Activated T-helper 1 cell treated with anti-CD3 and anti-CD28 coated beads, Interleukin-12 subunit alpha, Interleukin-12 subunit beta, Interleukin-2, Interleukin-4 antibody, amounts not matched to agents 30 ng/mL and 10 ng/mL and 1 ng/mL, durations not matched to agents 14 hours and 24 hours and 36 hours (primary cell): ENCODE measurements around the gene COMMD3. TPM values are rescaled to one million over a fixed set of nuclear protein-coding genes. Genes with fewer than 3 reads are reported as not detected.
"Not testable (repeated sequence)": the region's sequence is repeated elsewhere in the genome, so short reads cannot be mapped to it uniquely, and the experiment has no call there.

Experiments used
- DNase-seq: peaks from one replicate; pipeline ENCODE4 v3.0.0; 2021; ENCODE audit warnings: low spot score
- H3K27ac Mint-ChIP-seq: one replicate; pipeline ENCODE4 v1.8.0; 2021; ENCODE audit warnings: mild to moderate bottlenecking, mixed read lengths
- H3K27me3 Mint-ChIP-seq: one replicate; pipeline ENCODE4 v1.8.0; 2022; ENCODE audit warnings: mild to moderate bottlenecking, moderate library complexity, mixed read lengths; ENCODE audit not compliant: insufficient read depth
- H3K36me3 Mint-ChIP-seq: one replicate; pipeline ENCODE4 v1.8.0; 2021; ENCODE audit warnings: low read depth, mixed read lengths
- H3K4me1 Mint-ChIP-seq: one replicate; pipeline ENCODE4 v1.8.0; 2021; ENCODE audit warnings: low read depth, mixed read lengths
- H3K4me3 Mint-ChIP-seq: one replicate; pipeline ENCODE4 v1.8.0; 2021; ENCODE audit warnings: mild to moderate bottlenecking, moderate library complexity, mixed read lengths
- H3K9me3 Mint-ChIP-seq: one replicate; pipeline ENCODE4 v1.8.0; 2021; ENCODE audit warnings: mixed read lengths
- intact Hi-C: fragments of 100-400 bp; cut with micrococcal nuclease; formaldehyde crosslinking; loops from one replicate; pipeline ENCODE4 v1.15.1; 2024
- total RNA-seq: library from RNA; stranded (reverse); gene quantifications from 2 replicates; pipeline ENCODE4 v1.2.3, GENCODE V29; 2022

Gene COMMD3
- total RNA-seq, 1 donor from 2014 or later: 78.7 TPM

- H3K4me3 Mint-ChIP-seq, H3K9me3 Mint-ChIP-seq, H3K27me3 Mint-ChIP-seq, H3K36me3 Mint-ChIP-seq, DNase-seq, H3K27ac Mint-ChIP-seq, intact Hi-C loops: not testable (repeated sequence)
- peaks cover 34% of the 10 kb centered on the region for H3K4me1 Mint-ChIP-seq
Observed at GRCh38 chr10:22310012-22310411, 6.2 kb upstream of the COMMD3 start.

GRCh38 chr10:22310928-22311327 is 5.3 kb upstream of the COMMD3 start:
- Mint-ChIP-seq H3K36me3 (peaks cover 4% of the 10 kb centered on the region), H3K27me3 (peaks cover 1% of the 10 kb centered on the region), H3K4me3 (no peak overlapping the region), H3K27ac (peak overlapping the region; percentile 59), H3K9me3 (no peaks in the 10 kb centered on the region), H3K4me1 (peaks cover 43% of the 10 kb centered on the region)
- intact Hi-C loops: no loop called here
- no peak for DNase-seq

DNA sequence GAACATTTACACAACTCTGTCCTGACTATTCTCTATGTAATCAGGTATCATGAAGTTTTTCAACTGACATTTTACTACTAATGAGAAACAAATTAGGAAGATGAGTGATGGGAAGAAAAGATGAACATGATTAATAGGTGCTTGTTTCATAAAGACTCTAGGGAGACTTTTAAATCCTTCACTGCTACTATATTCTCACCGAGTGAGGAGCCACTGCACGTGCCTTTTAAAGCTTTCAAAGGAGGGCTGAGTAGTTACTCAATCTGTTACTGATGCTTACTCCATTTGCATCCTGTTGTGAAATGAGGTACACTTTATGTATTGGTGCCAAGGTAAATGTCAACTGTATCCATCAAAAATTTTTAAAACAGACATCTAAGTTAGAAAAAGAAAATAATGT is 1.3 kb upstream of the COMMD3 start:
- peak overlapping the region; percentile 98 for H3K4me3 Mint-ChIP-seq
- H3K27ac Mint-ChIP-seq: peak overlapping the region; percentile 100
- peaks cover 14% of the 10 kb centered on the region for H3K36me3 Mint-ChIP-seq
- peaks cover 51% of the 10 kb centered on the region for H3K4me1 Mint-ChIP-seq
- no peaks in the 10 kb centered on the region for H3K9me3 Mint-ChIP-seq
- no peaks in the 10 kb centered on the region for H3K27me3 Mint-ChIP-seq
- intact Hi-C loops: loop anchor here (1.0 to 5.0 kb wide), 3 partner anchors 61 to 818 kb away; no protein-coding TSS in a partner anchor
- DNase-seq: no peak

DNA sequence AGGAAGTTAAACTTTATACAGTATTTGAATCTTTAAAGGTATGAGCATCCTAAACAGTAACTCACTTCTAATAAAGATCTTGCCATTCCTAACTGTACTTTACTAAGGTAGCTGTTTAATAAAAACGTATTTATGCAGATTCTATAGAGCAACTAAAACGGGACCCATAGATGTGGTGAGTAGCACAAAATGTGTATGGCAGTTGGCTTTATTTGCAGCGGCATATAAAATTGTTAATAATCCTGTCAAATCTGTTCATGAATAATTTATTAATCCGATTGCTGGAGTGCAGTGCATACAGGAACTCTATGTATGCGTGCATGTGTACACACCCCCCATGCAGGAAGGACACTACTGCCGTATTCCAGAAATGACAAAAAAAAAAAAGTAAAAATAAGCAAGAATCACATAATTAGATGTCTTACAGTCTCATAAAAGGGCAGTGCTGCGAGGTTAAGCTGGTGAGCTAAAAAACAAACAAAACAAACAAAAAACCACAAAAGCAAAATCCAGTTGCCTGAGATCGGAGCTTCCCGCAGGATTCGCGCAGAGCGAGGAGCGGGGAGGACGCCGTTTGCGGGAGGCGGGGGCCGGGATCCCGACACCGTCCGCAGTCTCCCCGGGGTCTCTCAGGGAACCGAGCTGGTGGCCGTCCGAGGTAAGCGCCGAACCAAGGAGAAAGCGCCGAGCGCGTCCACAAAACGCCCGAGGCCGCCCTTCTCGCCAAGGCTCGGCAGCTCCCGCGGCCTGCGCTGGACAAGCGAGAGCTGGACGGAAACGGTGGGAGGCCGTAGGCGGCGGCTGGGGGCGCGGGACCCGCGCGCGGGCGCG is 518 bp upstream of the COMMD3 start:
- DNase-seq: no peak
- H3K27me3 Mint-ChIP-seq: peaks cover 2% of the 10 kb centered on the region
- H3K4me1 Mint-ChIP-seq: peaks cover 56% of the 10 kb centered on the region

GRCh38 chr10:22317076-22317370 is 835 bp downstream of the COMMD3 start:
- no peaks in the 10 kb centered on the region for H3K9me3 Mint-ChIP-seq
- intact Hi-C loops: loop anchor here (2.0 to 5.0 kb wide), 3 partner anchors 314 to 820 kb away; partner anchors contain the start of gene DNAJC1
- H3K27me3 Mint-ChIP-seq: peaks cover 2% of the 10 kb centered on the region
- peaks cover 46% of the 10 kb centered on the region for H3K4me1 Mint-ChIP-seq
- H3K36me3 Mint-ChIP-seq: peaks cover 17% of the 10 kb centered on the region
- H3K4me3 Mint-ChIP-seq: peak overlapping the region; percentile 96
- DNase-seq: no peak
- peak overlapping the region; percentile 96 for H3K27ac Mint-ChIP-seq

More for the DNA sequence above, 518 bp upstream of the COMMD3 start:
- Mint-ChIP-seq H3K9me3 (no peaks in the 10 kb centered on the region), H3K27ac (peak overlapping the region; percentile 100), H3K36me3 (peaks cover 17% of the 10 kb centered on the region), H3K4me3 (peak overlapping the region; percentile 98)
- intact Hi-C loops: loop anchor here (1.0 to 5.0 kb wide), 6 partner anchors 7 to 818 kb away; partner anchors contain the start of gene DNAJC1

- peak overlapping the region; percentile 72 for H3K4me3 Mint-ChIP-seq
- H3K9me3 Mint-ChIP-seq: no peaks in the 10 kb centered on the region
- no peak for DNase-seq
- H3K36me3 Mint-ChIP-seq: peaks cover 24% of the 10 kb centered on the region
- H3K27ac Mint-ChIP-seq: no peak overlapping the region
- intact Hi-C loops: loop anchor here (2.0 to 5.0 kb wide), 3 partner anchors 315 to 821 kb away; partner anchors contain the start of gene DNAJC1
- H3K27me3 Mint-ChIP-seq: peaks cover 10% of the 10 kb centered on the region
- H3K4me1 Mint-ChIP-seq: peaks cover 55% of the 10 kb centered on the region
Observed at GRCh38 chr10:22317771-22318565, 1.8 kb downstream of the COMMD3 start.

DNA sequence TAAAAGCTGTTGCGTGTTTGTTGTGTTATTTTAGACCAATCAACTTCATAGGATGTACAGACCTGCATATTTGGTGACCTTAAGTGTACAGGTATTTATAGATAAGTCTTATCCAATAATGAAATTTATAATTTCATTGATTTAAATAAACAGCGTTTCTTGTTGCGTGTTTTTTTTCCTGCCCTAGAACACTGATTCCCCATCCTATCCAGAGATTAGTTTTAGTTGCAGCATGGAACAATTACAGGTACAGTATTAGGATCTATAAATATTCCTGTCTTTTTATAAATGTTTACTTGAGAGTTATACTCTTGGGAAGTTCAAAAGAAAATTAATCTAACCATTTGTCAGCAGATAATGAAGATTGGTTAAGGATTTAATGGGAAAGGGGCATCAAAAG is 2.6 kb downstream of the COMMD3 start:
- Mint-ChIP-seq H3K27ac (no peak overlapping the region), H3K4me1 (peaks cover 63% of the 10 kb centered on the region), H3K36me3 (peaks cover 26% of the 10 kb centered on the region), H3K4me3 (peak overlapping the region; percentile 59), H3K27me3 (peaks cover 17% of the 10 kb centered on the region), H3K9me3 (no peaks in the 10 kb centered on the region)
- DNase-seq: no peak
- intact Hi-C loops: loop anchor here (5.0 kb wide), 2 partner anchors 334 to 821 kb away; no protein-coding TSS in a partner anchor

DNA sequence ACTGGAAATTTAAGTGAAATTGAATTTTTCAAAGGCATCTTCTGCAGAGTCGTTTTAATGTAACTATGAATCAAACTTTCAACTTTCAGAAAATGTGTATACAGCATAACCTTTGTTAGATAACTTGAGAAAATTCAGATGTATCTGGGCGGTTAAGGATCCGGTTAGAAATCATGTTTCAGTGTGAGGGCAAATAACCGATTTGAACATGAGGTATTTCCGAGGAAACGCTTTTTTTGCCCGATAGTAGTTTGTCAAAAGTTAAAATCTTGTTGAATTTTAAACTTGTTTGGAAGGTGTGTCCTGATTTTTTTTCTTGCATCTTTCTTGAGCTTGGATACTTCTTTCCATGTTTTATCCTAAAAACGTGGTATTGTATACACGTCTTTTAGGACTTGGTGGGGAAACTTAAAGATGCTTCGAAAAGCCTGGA is 3.4 kb downstream of the COMMD3 start:
- peaks cover 70% of the 10 kb centered on the region for H3K4me1 Mint-ChIP-seq

GRCh38 chr10:22319980-22320558 is 3.9 kb downstream of the COMMD3 start:
- Mint-ChIP-seq H3K9me3 (no peaks in the 10 kb centered on the region), H3K4me1 (peaks cover 70% of the 10 kb centered on the region), H3K4me3 (peak overlapping the region; percentile 89), H3K27ac (peak overlapping the region; percentile 96), H3K27me3 (peaks cover 27% of the 10 kb centered on the region), H3K36me3 (peaks cover 29% of the 10 kb centered on the region)
- DNase-seq: no peak
- intact Hi-C loops: loop anchor here (5.0 kb wide), 4 partner anchors 332 to 823 kb away; partner anchors contain the start of genes MLLT10 and PIP4K2A

More for the DNA sequence above, 3.4 kb downstream of the COMMD3 start:
- Mint-ChIP-seq H3K27ac (peak overlapping the region; percentile 96), H3K27me3 (peaks cover 25% of the 10 kb centered on the region), H3K4me3 (peak overlapping the region; percentile 89), H3K36me3 (peaks cover 29% of the 10 kb centered on the region), H3K9me3 (no peaks in the 10 kb centered on the region)
- no peak for DNase-seq
- intact Hi-C loops: loop anchor here (5.0 kb wide), 2 partner anchors 333 to 822 kb away; no protein-coding TSS in a partner anchor

DNA sequence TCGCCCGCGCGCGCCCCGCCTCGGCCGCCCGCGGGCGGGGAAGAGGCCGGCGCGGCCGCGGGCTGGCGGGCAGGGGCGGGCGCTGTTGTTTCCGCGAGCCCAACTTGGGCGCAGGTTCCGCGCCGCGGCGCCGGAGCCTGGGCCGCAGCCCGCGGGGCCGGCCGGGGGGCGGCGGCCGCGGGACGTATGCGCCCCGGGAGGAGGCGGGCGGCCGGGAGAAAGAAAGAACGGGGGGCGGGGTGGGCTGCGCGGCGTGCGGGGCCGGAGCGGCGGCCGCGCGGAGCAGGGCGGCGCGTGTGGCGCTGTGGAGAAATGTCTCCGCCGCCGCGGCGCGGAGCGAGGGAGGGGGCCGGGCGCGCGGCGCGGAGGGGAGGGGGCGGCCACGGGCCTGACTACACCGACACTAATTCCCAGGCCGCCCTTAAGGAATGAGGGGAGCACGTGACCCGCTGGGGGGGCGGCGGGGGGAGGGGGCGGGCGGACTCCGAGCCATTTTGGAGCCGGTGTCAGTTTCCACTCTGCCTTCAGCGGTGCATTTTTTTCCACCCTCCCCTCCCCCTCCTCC is 4.5 kb downstream of the COMMD3 start, which contains the start of gene BMI1:
Gene BMI1, plus strand, starts transcription at position 509 of the 565 bp plus-strand sequence. CDS start 5,351 bp downstream, outside the sequence.
- DNase-seq: peak; percentile 53
- H3K27ac Mint-ChIP-seq: peak within 1 kb of the TSS; percentile 96
- peaks cover 65% of the 10 kb centered on the region for H3K4me1 Mint-ChIP-seq
- H3K9me3 Mint-ChIP-seq: no peaks in the 10 kb centered on the region
- H3K4me3 Mint-ChIP-seq: peak within 1 kb of the TSS; percentile 90
- H3K36me3 Mint-ChIP-seq: peaks cover 26% of the 10 kb centered on the region
- intact Hi-C loops: loop anchor here (1.0 to 5.0 kb wide), 4 partner anchors 73 to 788 kb away; partner anchors contain the start of genes MLLT10 and PIP4K2A
- H3K27me3 Mint-ChIP-seq: peaks cover 28% of the 10 kb centered on the region

GRCh38 chr10:22321156-22321923 is 5.2 kb downstream of the COMMD3 start:
- Mint-ChIP-seq H3K36me3 (peaks cover 29% of the 10 kb centered on the region), H3K4me1 (peaks cover 69% of the 10 kb centered on the region), H3K4me3 (peak overlapping the region; percentile 85), H3K27me3 (peaks cover 30% of the 10 kb centered on the region), H3K27ac (peak overlapping the region; percentile 86), H3K9me3 (no peaks in the 10 kb centered on the region)
- peak; percentile 57 for DNase-seq
- intact Hi-C loops: loop anchor here (1.0 to 5.0 kb wide), 4 partner anchors 74 to 789 kb away; partner anchors contain the start of genes MLLT10 and PIP4K2A
